Progenitor cell of endocrine pancreas (in vitro differentiated cells): ENCODE measurements around the gene COLEC12. TPM values are rescaled to one million over a fixed set of nuclear protein-coding genes. Genes with fewer than 3 reads are reported as not detected.

Experiments
- DNase-seq: peaks from one replicate; pipeline ENCODE4 v3.0.0; 2021; ENCODE audit warnings: low spot score; ENCODE audit not compliant: unreplicated experiment
- H3K27ac Mint-ChIP-seq: 2 replicates; pipeline ENCODE4 v1.8.0; 2021; ENCODE audit warnings: mild to moderate bottlenecking, moderate library complexity, mixed read lengths
- H3K27me3 Mint-ChIP-seq: 2 replicates; pipeline ENCODE4 v1.8.0; 2021; ENCODE audit warnings: mixed read lengths
- H3K36me3 Mint-ChIP-seq: 2 replicates; pipeline ENCODE4 v1.8.0; 2022; ENCODE audit warnings: mixed read lengths; ENCODE audit not compliant: insufficient read depth
- H3K4me1 Mint-ChIP-seq: 2 replicates; pipeline ENCODE4 v1.8.0; 2021; ENCODE audit warnings: low read depth, mixed read lengths
- H3K4me3 Mint-ChIP-seq: 2 replicates; pipeline ENCODE4 v1.8.0; 2021; ENCODE audit warnings: low read depth, mild to moderate bottlenecking, moderate library complexity, mixed read lengths
- H3K9me3 Mint-ChIP-seq: 2 replicates; pipeline ENCODE4 v1.8.0; 2021; ENCODE audit warnings: low read depth, mixed read lengths
- total RNA-seq: library from RNA; stranded (reverse); gene quantifications from 2 replicates; pipeline ENCODE4 v1.2.1, GENCODE V29; 2021
- TF ChIP-seq, protein P1 (sequence below): fragments of 200-600 bp; sonication (generic); IDR thresholded peaks from one replicate; pipeline ENCODE4 v1.5.0; 2021; ENCODE audit warnings: antibody characterized with exemption, mild to moderate bottlenecking; ENCODE audit not compliant: unreplicated experiment

Gene COLEC12
- total RNA-seq, 1 donor from 2014 or later: 0.55 TPM

GRCh38 chr18:326846-327245 lies 173.7 kb downstream of the COLEC12 start:
- H3K27me3 Mint-ChIP-seq: no peaks in the 10 kb centered on the region
- TF ChIP-seq, protein P1, sequence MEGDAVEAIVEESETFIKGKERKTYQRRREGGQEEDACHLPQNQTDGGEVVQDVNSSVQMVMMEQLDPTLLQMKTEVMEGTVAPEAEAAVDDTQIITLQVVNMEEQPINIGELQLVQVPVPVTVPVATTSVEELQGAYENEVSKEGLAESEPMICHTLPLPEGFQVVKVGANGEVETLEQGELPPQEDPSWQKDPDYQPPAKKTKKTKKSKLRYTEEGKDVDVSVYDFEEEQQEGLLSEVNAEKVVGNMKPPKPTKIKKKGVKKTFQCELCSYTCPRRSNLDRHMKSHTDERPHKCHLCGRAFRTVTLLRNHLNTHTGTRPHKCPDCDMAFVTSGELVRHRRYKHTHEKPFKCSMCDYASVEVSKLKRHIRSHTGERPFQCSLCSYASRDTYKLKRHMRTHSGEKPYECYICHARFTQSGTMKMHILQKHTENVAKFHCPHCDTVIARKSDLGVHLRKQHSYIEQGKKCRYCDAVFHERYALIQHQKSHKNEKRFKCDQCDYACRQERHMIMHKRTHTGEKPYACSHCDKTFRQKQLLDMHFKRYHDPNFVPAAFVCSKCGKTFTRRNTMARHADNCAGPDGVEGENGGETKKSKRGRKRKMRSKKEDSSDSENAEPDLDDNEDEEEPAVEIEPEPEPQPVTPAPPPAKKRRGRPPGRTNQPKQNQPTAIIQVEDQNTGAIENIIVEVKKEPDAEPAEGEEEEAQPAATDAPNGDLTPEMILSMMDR: no peak
- no peaks in the 10 kb centered on the region for H3K9me3 Mint-ChIP-seq
- no peak overlapping the region for H3K27ac Mint-ChIP-seq
- no peaks in the 10 kb centered on the region for H3K4me1 Mint-ChIP-seq
- H3K36me3 Mint-ChIP-seq: no peaks in the 10 kb centered on the region
- H3K4me3 Mint-ChIP-seq: no peak overlapping the region
- DNase-seq: no peak

- no peak for DNase-seq
- TF ChIP-seq, protein P1: no peak
- no peak overlapping the region for H3K27ac Mint-ChIP-seq
- no peaks in the 10 kb centered on the region for H3K36me3 Mint-ChIP-seq
- H3K9me3 Mint-ChIP-seq: no peaks in the 10 kb centered on the region
- no peaks in the 10 kb centered on the region for H3K27me3 Mint-ChIP-seq
- H3K4me3 Mint-ChIP-seq: no peak overlapping the region
- peaks cover 2% of the 10 kb centered on the region for H3K4me1 Mint-ChIP-seq
Observed at GRCh38 chr18:323253-323622, 177.3 kb downstream of the COLEC12 start.

DNA sequence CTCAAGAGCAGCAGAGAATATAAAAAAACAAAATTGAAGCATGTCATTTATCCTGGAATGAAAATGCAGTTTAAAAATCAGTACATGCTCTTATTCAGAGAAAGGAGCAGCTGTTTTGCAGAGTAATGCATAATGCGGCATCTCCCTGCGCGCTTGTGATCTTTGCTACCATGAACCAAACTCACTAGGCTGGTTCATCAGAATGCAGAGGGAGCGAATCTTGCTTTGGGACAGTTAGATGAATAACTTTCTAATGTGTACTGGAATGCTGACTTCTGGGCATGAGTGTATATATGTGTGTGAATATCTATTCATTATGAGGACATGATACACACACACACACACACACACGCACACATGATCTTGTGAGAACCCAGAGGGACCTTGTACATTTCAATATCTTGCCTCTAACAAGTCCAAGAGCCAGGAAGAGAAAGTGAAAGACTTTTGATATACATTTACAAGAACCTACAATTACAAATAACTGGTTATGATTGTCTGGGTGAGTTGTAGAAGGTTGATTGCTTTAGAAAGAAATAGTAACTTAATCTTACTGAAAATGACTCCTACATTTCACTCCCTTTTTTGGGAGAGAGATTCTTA lies 178.5 kb downstream of the COLEC12 start:
- H3K9me3 Mint-ChIP-seq: no peaks in the 10 kb centered on the region

GRCh38 chr18:320155-320554 lies 180.3 kb downstream of the COLEC12 start:
- Mint-ChIP-seq H3K27ac (no peak overlapping the region), H3K4me3 (no peak overlapping the region), H3K27me3 (no peaks in the 10 kb centered on the region), H3K4me1 (peaks cover 2% of the 10 kb centered on the region), H3K9me3 (no peaks in the 10 kb centered on the region), H3K36me3 (no peaks in the 10 kb centered on the region)
- no peak for DNase-seq
- TF ChIP-seq, protein P1: no peak

More for the DNA sequence above, 178.5 kb downstream of the COLEC12 start:
- Mint-ChIP-seq H3K4me1 (peaks cover 2% of the 10 kb centered on the region), H3K27ac (no peak overlapping the region), H3K4me3 (no peak overlapping the region), H3K27me3 (no peaks in the 10 kb centered on the region), H3K36me3 (no peaks in the 10 kb centered on the region)
- no peak for DNase-seq
- TF ChIP-seq, protein P1: no peak

GRCh38 chr18:319720-320119 lies 180.8 kb downstream of the COLEC12 start:
- no peaks in the 10 kb centered on the region for H3K27me3 Mint-ChIP-seq
- TF ChIP-seq, protein P1: no peak
- no peak overlapping the region for H3K27ac Mint-ChIP-seq
- H3K9me3 Mint-ChIP-seq: no peaks in the 10 kb centered on the region
- no peak for DNase-seq
- H3K4me3 Mint-ChIP-seq: no peak overlapping the region
- no peaks in the 10 kb centered on the region for H3K36me3 Mint-ChIP-seq
- H3K4me1 Mint-ChIP-seq: peaks cover 2% of the 10 kb centered on the region
